Neuronal stem cell (in vitro differentiated cells): ENCODE measurements around the gene DNER.

Experiments
- DNase-seq: peaks from one replicate; pipeline ENCODE4 v3.0.0-alpha.2; 2013; ENCODE audit warnings: low spot score
- H2AFZ ChIP-seq: one replicate; pipeline ENCODE4 v1.6.1; 2013; ENCODE audit warnings: mild to moderate bottlenecking, low read length, inconsistent platforms
- H2AK5ac ChIP-seq: 2 replicates; pipeline ENCODE4 v1.6.1; 2013; ENCODE audit warnings: low read depth, mild to moderate bottlenecking, inconsistent platforms, low read length, moderate library complexity, mixed read lengths
- H2BK120ac ChIP-seq: 2 replicates; pipeline ENCODE4 v1.6.1; 2013; ENCODE audit warnings: low read depth, mild to moderate bottlenecking, inconsistent platforms, low read length, moderate library complexity, mixed read lengths
- H2BK12ac ChIP-seq: one replicate; pipeline ENCODE4 v1.6.1; 2013; ENCODE audit warnings: low read length, inconsistent platforms
- H2BK15ac ChIP-seq: 2 replicates; pipeline ENCODE4 v1.6.1; 2013; ENCODE audit warnings: mild to moderate bottlenecking, low read length, inconsistent platforms, mixed read lengths
- H2BK5ac ChIP-seq: one replicate; pipeline ENCODE4 v1.6.1; 2013; ENCODE audit warnings: inconsistent platforms, mild to moderate bottlenecking, low read length, moderate library complexity
- H3K14ac ChIP-seq: one replicate; pipeline ENCODE4 v1.6.1; 2013; ENCODE audit warnings: low read length, inconsistent platforms
- H3K18ac ChIP-seq: 2 replicates; pipeline ENCODE4 v1.6.1; 2013; ENCODE audit warnings: low read length, inconsistent platforms
- H3K23ac ChIP-seq: 2 replicates; pipeline ENCODE4 v1.6.1; 2013; ENCODE audit warnings: low read depth, mild to moderate bottlenecking, mixed read lengths, low read length, inconsistent platforms; ENCODE audit not compliant: poor library complexity
- H3K27ac ChIP-seq: replicated peaks from 3 replicates; pipeline ENCODE4 v1.5.1; 2013; ENCODE audit warnings: low read length, inconsistent platforms
- H3K27me3 ChIP-seq, 3 experiments: 2 replicates each; pipeline ENCODE4 v1.6.1; 2013; ENCODE audit warnings: low read length in 3 of 3, mild to moderate bottlenecking in 2 of 3, inconsistent platforms in 1 of 3, low read depth in 1 of 3, mixed read lengths in 1 of 3, moderate library complexity in 1 of 3; ENCODE audit not compliant: control insufficient read depth in 3 of 3, insufficient read depth in 3 of 3
- H3K36me3 ChIP-seq, 2 donors: replicated peaks in 1 of 2; 2 replicates each; pipeline ENCODE4 v1.6.1; 2013; ENCODE audit warnings: low read length in 2 of 2; ENCODE audit not compliant: control insufficient read depth in 2 of 2, insufficient read depth in 2 of 2
- H3K4ac ChIP-seq: 2 replicates; pipeline ENCODE4 v1.6.1; 2013; ENCODE audit warnings: inconsistent platforms, mild to moderate bottlenecking, low read length, moderate library complexity
- H3K4me1 ChIP-seq, 2 donors: 1 replicate in 1 of 2; 2 replicates in 1 of 2; pipeline ENCODE4 v1.6.1; 2013; ENCODE audit warnings: low read length in 2 of 2, low read depth in 1 of 2; ENCODE audit not compliant: control insufficient read depth in 2 of 2, insufficient read depth in 1 of 2
- H3K4me2 ChIP-seq: one replicate; pipeline ENCODE4 v1.6.1; 2013; ENCODE audit warnings: mild to moderate bottlenecking, low read length, inconsistent platforms; ENCODE audit not compliant: insufficient read depth, poor library complexity, severe bottlenecking
- H3K4me3 ChIP-seq, 2 donors: 2 replicates each; pipeline ENCODE4 v1.5.1; 2013; ENCODE audit warnings: low read length in 2 of 2, mild to moderate bottlenecking in 2 of 2, inconsistent platforms in 1 of 2, moderate library complexity in 1 of 2
- H3K79me1 ChIP-seq: one replicate; pipeline ENCODE4 v1.6.1; 2013; ENCODE audit warnings: low read depth, mild to moderate bottlenecking, inconsistent platforms, low read length, moderate library complexity
- H3K9ac ChIP-seq: one replicate; pipeline ENCODE4 v1.6.1; 2013; ENCODE audit warnings: mild to moderate bottlenecking, low read depth, low read length, inconsistent platforms; ENCODE audit not compliant: poor library complexity
- H3K9me3 ChIP-seq, 2 donors: replicated peaks in 1 of 2; 2 replicates each; pipeline versions ENCODE3 to v1.6.1; 2013; ENCODE audit warnings: low read length in 2 of 2, mild to moderate bottlenecking in 2 of 2, inconsistent platforms in 1 of 2, low read depth in 1 of 2, mixed read lengths in 1 of 2, moderate library complexity in 1 of 2; ENCODE audit not compliant: control insufficient read depth in 2 of 2, insufficient read depth in 1 of 2
- H4K8ac ChIP-seq: one replicate; pipeline ENCODE4 v1.6.1; 2013; ENCODE audit warnings: low read depth, mild to moderate bottlenecking, inconsistent platforms, low read length, moderate library complexity
- H4K91ac ChIP-seq: one replicate; pipeline ENCODE4 v1.6.1; 2013; ENCODE audit warnings: low read length, low read depth, mild to moderate bottlenecking, inconsistent platforms; ENCODE audit not compliant: poor library complexity
- WGBS, 2 donors: extraction: QIAGEN DNeasy Blood & Tissue Kit; methylation state at CpG; one replicate each; pipeline ENCODE4 v1.1.7; 2013; ENCODE audit warnings: missing lambda C conversion rate in 2 of 2, mixed read lengths in 1 of 2; ENCODE audit not compliant: insufficient read length in 2 of 2, insufficient replicate concordance in 1 of 2; ENCODE audit errors: extremely low coverage in 2 of 2; 5-methylcytosine and 5-hydroxymethylcytosine counted together

The DNER gene

GRCh38 chr2:229653531-229653930 is 60.8 kb downstream of the DNER start:
- Histone ChIP-seq H2BK15ac (no peak overlapping the region), H4K8ac (no peak overlapping the region), H3K4ac (no peak overlapping the region), H3K18ac (no peak overlapping the region), H4K91ac (no peak overlapping the region), H3K23ac (no peak overlapping the region), H3K9ac (no peak overlapping the region), H2AFZ (no peak overlapping the region), H3K14ac (no peak overlapping the region), H3K27ac (no peak overlapping the region), H2BK5ac (no peak overlapping the region), H3K4me1 (peaks cover 0 to 1% of the 10 kb centered on the region in 2 donors), H3K27me3 (no peaks in the 10 kb centered on the region), H2BK12ac (no peak overlapping the region), H2AK5ac (no peak overlapping the region), H3K79me1 (no peaks in the 10 kb centered on the region), H3K4me3 (no peak overlapping the region), H2BK120ac (no peak overlapping the region), H3K36me3 (no peaks in the 10 kb centered on the region), H3K9me3 (no peaks in the 10 kb centered on the region), H3K4me2 (no peak overlapping the region)
- DNase-seq = no peak
- WGBS, 2 donors = no CpG with 5 or more reads among the region's 1 CpG

DNA sequence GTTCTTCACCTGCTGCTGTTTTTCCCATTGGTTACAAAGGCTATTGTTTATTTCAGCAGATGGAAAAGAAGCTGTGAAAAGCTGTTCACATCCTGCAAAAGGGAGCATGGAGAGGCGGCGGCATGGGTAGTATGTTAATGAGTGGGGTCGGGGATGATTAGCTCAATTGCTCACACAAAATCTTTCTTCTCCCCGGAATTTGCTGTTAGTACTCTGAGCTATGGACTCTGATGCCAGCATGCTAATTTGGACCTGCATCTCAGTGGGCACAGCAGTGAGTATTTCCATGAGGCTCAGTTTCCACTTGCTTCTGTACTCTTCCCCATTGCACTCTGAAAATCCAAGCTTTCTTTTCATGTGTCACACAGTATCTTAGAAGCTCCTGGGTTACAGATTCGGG is 61.6 kb downstream of the DNER start:
- H2BK12ac ChIP-seq = no peak overlapping the region

GRCh38 chr2:229650901-229651300 is 63.5 kb downstream of the DNER start:
- no peak overlapping the region for H2AFZ ChIP-seq
- H3K23ac ChIP-seq = no peak overlapping the region
- H3K27ac ChIP-seq = no peak overlapping the region
- H3K14ac ChIP-seq = no peak overlapping the region
- H3K79me1 ChIP-seq = no peaks in the 10 kb centered on the region
- no peaks in the 10 kb centered on the region for H3K27me3 ChIP-seq
- no peak overlapping the region for H3K4ac ChIP-seq
- WGBS, 2 donors = no CpG with 5 or more reads among the region's 3 CpGs
- no peak overlapping the region for H2AK5ac ChIP-seq
- H3K9me3 ChIP-seq = no peaks in the 10 kb centered on the region
- H2BK15ac ChIP-seq = no peak overlapping the region
- H2BK120ac ChIP-seq = no peak overlapping the region
- H3K18ac ChIP-seq = no peak overlapping the region
- DNase-seq = no peak
- H3K4me2 ChIP-seq = no peak overlapping the region
- no peak overlapping the region for H2BK5ac ChIP-seq
- peaks cover 0 to 1% of the 10 kb centered on the region in 2 donors for H3K4me1 ChIP-seq
- H4K8ac ChIP-seq = no peak overlapping the region
- H3K36me3 ChIP-seq = no peaks in the 10 kb centered on the region
- H3K4me3 ChIP-seq = no peak overlapping the region
- no peak overlapping the region for H4K91ac ChIP-seq
- H3K9ac ChIP-seq = no peak overlapping the region
- no peak overlapping the region for H2BK12ac ChIP-seq

More for the DNA sequence above, 61.6 kb downstream of the DNER start:
- Histone ChIP-seq H4K91ac (no peak overlapping the region), H3K14ac (no peak overlapping the region), H3K9me3 (no peaks in the 10 kb centered on the region), H2AFZ (no peak overlapping the region), H3K23ac (no peak overlapping the region), H2BK5ac (no peak overlapping the region), H2AK5ac (no peak overlapping the region), H2BK15ac (no peak overlapping the region), H3K27me3 (no peaks in the 10 kb centered on the region), H3K9ac (no peak overlapping the region), H4K8ac (no peak overlapping the region), H3K18ac (no peak overlapping the region), H3K36me3 (no peaks in the 10 kb centered on the region), H3K27ac (no peak overlapping the region), H3K4me2 (no peak overlapping the region), H3K4me1 (peaks cover 0 to 1% of the 10 kb centered on the region in 2 donors), H2BK120ac (no peak overlapping the region), H3K4ac (no peak overlapping the region), H3K4me3 (no peak overlapping the region), H3K79me1 (no peaks in the 10 kb centered on the region)
- no peak for DNase-seq
- WGBS, 2 donors = no CpG with 5 or more reads among the region's 5 CpGs

DNA sequence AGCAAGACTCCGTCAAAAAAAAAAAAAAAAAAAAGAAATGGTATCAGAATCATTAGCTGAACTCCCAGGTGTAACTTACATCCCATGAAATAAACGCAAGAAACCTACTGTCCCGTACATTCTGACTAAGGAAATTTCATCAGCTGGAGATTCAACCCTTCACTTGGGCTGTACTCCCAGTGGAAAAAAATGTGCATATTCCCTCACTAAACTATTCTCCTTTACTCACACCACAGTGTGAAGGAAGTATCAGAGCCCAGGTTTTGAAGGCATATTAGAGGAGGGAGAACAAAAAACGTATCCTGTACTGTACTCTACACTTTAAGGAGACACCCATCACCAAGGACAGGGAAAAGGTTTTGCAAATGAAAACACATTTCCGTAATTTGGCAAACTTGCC is 64.3 kb downstream of the DNER start:
- DNase-seq = no peak
- Histone ChIP-seq H3K9ac (no peak overlapping the region), H3K79me1 (no peaks in the 10 kb centered on the region), H3K9me3 (no peaks in the 10 kb centered on the region), H3K18ac (no peak overlapping the region), H2BK5ac (no peak overlapping the region), H3K27me3 (no peaks in the 10 kb centered on the region), H3K4me1 (peaks cover 0 to 1% of the 10 kb centered on the region in 2 donors), H2AK5ac (no peak overlapping the region), H3K27ac (no peak overlapping the region), H3K36me3 (no peaks in the 10 kb centered on the region), H3K4ac (no peak overlapping the region), H2BK12ac (no peak overlapping the region), H4K8ac (no peak overlapping the region), H2BK120ac (no peak overlapping the region), H3K14ac (no peak overlapping the region), H2BK15ac (no peak overlapping the region), H4K91ac (no peak overlapping the region), H2AFZ (no peak overlapping the region), H3K4me2 (no peak overlapping the region), H3K4me3 (no peak overlapping the region), H3K23ac (no peak overlapping the region)
- no CpG with 5 or more reads among the region's 5 CpGs for WGBS, 2 donors
